ENCODE results near the gene C2.
A peak's percentile ranks its signal among the peaks of the same experiment; 100 is the strongest.
"Not testable (repeated sequence)": the region's sequence is repeated elsewhere in the genome, so short reads cannot be mapped to it uniquely, and the experiment has no call there.

C2 gene

GRCh38 chr6:31972709-31973350 lies 45.3 kb downstream of the C2 start:
- H3K9me3 ChIP-seq (ENCODE audit: insufficient read depth, low read depth, low read length), result no peaks in the 10 kb centered on the region; the same call in 1 of the 2 replicates
- peak overlapping the region; percentile 58 for H3K27ac ChIP-seq (ENCODE audit: low read length)
- H3K4me1 ChIP-seq (ENCODE audit: insufficient read depth, low read length), result no peaks in the 10 kb centered on the region; the same call in 1 of the 2 replicates

GRCh38 chr6:31976065-31976464 lies 48.5 kb downstream of the C2 start:
- H3K27ac ChIP-seq (ENCODE audit: low read length); H3K9me3 ChIP-seq (ENCODE audit: insufficient read depth, low read depth, low read length); H3K36me3 ChIP-seq (ENCODE audit: insufficient read depth, low read depth, low read length); H3K4me3 ChIP-seq (ENCODE audit: low read length); H3K9ac ChIP-seq (ENCODE audit: low read depth, low read length); H3K27me3 ChIP-seq (ENCODE audit: insufficient read depth, low read length); H3K4me1 ChIP-seq (ENCODE audit: insufficient read depth, low read length): not testable (repeated sequence)

More at GRCh38 chr6:31972709-31973350, 45.3 kb downstream of the C2 start:
- no peaks in the 10 kb centered on the region for H3K27me3 ChIP-seq (ENCODE audit: insufficient read depth, low read length)
- H3K36me3 ChIP-seq (ENCODE audit: insufficient read depth, low read depth, low read length), result peaks cover 27% of the 10 kb centered on the region
- H3K4me3 ChIP-seq (ENCODE audit: low read length), result peak overlapping the region; percentile 81
- H3K9ac ChIP-seq (ENCODE audit: low read depth, low read length), result peak overlapping the region; percentile 83; the same call in 1 of the 2 replicates

GRCh38 chr6:31977816-31978431 lies 50.4 kb downstream of the C2 start:
- no peaks in the 10 kb centered on the region; the same call in 1 of the 2 replicates for H3K9me3 ChIP-seq (ENCODE audit: insufficient read depth, low read depth, low read length)
- H3K9ac ChIP-seq (ENCODE audit: low read depth, low read length), result no peak overlapping the region
- no peak overlapping the region for H3K27ac ChIP-seq (ENCODE audit: low read length)
- H3K36me3 ChIP-seq (ENCODE audit: insufficient read depth, low read depth, low read length), result 0 out of 2 replicates have a peak, but pooled peaks cover 5% of the 10 kb centered on the region
- no peaks in the 10 kb centered on the region for H3K27me3 ChIP-seq (ENCODE audit: insufficient read depth, low read length)
- no peaks in the 10 kb centered on the region; the same call in 1 of the 2 replicates for H3K4me1 ChIP-seq (ENCODE audit: insufficient read depth, low read length)
- H3K4me3 ChIP-seq (ENCODE audit: low read length), result no peak overlapping the region

GRCh38 chr6:31978831-31979230 lies 51.3 kb downstream of the C2 start:
- Histone ChIP-seq H3K9me3 (ENCODE audit: insufficient read depth, low read depth, low read length) (no peaks in the 10 kb centered on the region; the same call in 1 of the 2 replicates), H3K27ac (ENCODE audit: low read length) (no peak overlapping the region), H3K4me1 (ENCODE audit: insufficient read depth, low read length) (no peaks in the 10 kb centered on the region), H3K36me3 (ENCODE audit: insufficient read depth, low read depth, low read length) (0 out of 2 replicates have a peak, but pooled peaks cover 5% of the 10 kb centered on the region), H3K27me3 (ENCODE audit: insufficient read depth, low read length) (no peaks in the 10 kb centered on the region), H3K9ac (ENCODE audit: low read depth, low read length) (no peak overlapping the region), H3K4me3 (ENCODE audit: low read length) (no peak overlapping the region)

- Histone ChIP-seq H3K27me3 (ENCODE audit: insufficient read depth, low read length) (no peaks in the 10 kb centered on the region), H3K36me3 (ENCODE audit: insufficient read depth, low read depth, low read length) (0 out of 2 replicates have a peak, but pooled peaks cover 5% of the 10 kb centered on the region), H3K4me1 (ENCODE audit: insufficient read depth, low read length) (no peaks in the 10 kb centered on the region), H3K4me3 (ENCODE audit: low read length) (no peak overlapping the region), H3K9ac (ENCODE audit: low read depth, low read length) (no peak overlapping the region), H3K27ac (ENCODE audit: low read length) (no peak overlapping the region), H3K9me3 (ENCODE audit: insufficient read depth, low read depth, low read length) (no peaks in the 10 kb centered on the region; the same call in 1 of the 2 replicates)
Observed at GRCh38 chr6:31979238-31979898, 51.9 kb downstream of the C2 start.

- not testable (repeated sequence) for H3K9me3 ChIP-seq (ENCODE audit: insufficient read depth, low read depth, low read length); H3K27me3 ChIP-seq (ENCODE audit: insufficient read depth, low read length); H3K4me3 ChIP-seq (ENCODE audit: low read length); H3K36me3 ChIP-seq (ENCODE audit: insufficient read depth, low read depth, low read length); H3K4me1 ChIP-seq (ENCODE audit: insufficient read depth, low read length); H3K27ac ChIP-seq (ENCODE audit: low read length); H3K9ac ChIP-seq (ENCODE audit: low read depth, low read length)
Observed at GRCh38 chr6:31980195-31980876, 52.8 kb downstream of the C2 start.

GRCh38 chr6:31980998-31981397 lies 53.5 kb downstream of the C2 start:
- H3K4me3 ChIP-seq (ENCODE audit: low read length); H3K9me3 ChIP-seq (ENCODE audit: insufficient read depth, low read depth, low read length); H3K4me1 ChIP-seq (ENCODE audit: insufficient read depth, low read length); H3K36me3 ChIP-seq (ENCODE audit: insufficient read depth, low read depth, low read length); H3K27ac ChIP-seq (ENCODE audit: low read length); H3K9ac ChIP-seq (ENCODE audit: low read depth, low read length); H3K27me3 ChIP-seq (ENCODE audit: insufficient read depth, low read length): not testable (repeated sequence)

GRCh38 chr6:31981744-31982143 lies 54.2 kb downstream of the C2 start, which contains the start of gene C4A:
Gene C4A, plus strand, starts transcription at chr6:31982057. Its CDS starts 51 bp downstream, at chr6:31982108.
- H3K9ac ChIP-seq (ENCODE audit: low read depth, low read length); H3K36me3 ChIP-seq (ENCODE audit: insufficient read depth, low read depth, low read length); H3K27me3 ChIP-seq (ENCODE audit: insufficient read depth, low read length); H3K27ac ChIP-seq (ENCODE audit: low read length); H3K4me1 ChIP-seq (ENCODE audit: insufficient read depth, low read length); H3K9me3 ChIP-seq (ENCODE audit: insufficient read depth, low read depth, low read length); H3K4me3 ChIP-seq (ENCODE audit: low read length): not testable (repeated sequence)

GRCh38 chr6:31989363-31989762 lies 61.8 kb downstream of the C2 start:
- H3K27ac ChIP-seq (ENCODE audit: low read length), result not testable (repeated sequence)

GRCh38 chr6:31994421-31994820 lies 66.9 kb downstream of the C2 start:
- H3K9me3 ChIP-seq (ENCODE audit: insufficient read depth, low read depth, low read length); H3K36me3 ChIP-seq (ENCODE audit: insufficient read depth, low read depth, low read length); H3K9ac ChIP-seq (ENCODE audit: low read depth, low read length); H3K27ac ChIP-seq (ENCODE audit: low read length); H3K4me3 ChIP-seq (ENCODE audit: low read length); H3K27me3 ChIP-seq (ENCODE audit: insufficient read depth, low read length); H3K4me1 ChIP-seq (ENCODE audit: insufficient read depth, low read length): not testable (repeated sequence)

More at GRCh38 chr6:31989363-31989762, 61.8 kb downstream of the C2 start:
- not testable (repeated sequence) for H3K9ac ChIP-seq (ENCODE audit: low read depth, low read length); H3K4me1 ChIP-seq (ENCODE audit: insufficient read depth, low read length); H3K36me3 ChIP-seq (ENCODE audit: insufficient read depth, low read depth, low read length); H3K4me3 ChIP-seq (ENCODE audit: low read length); H3K27me3 ChIP-seq (ENCODE audit: insufficient read depth, low read length); H3K9me3 ChIP-seq (ENCODE audit: insufficient read depth, low read depth, low read length)

Measured in iPS-20b (cell line).